Inflammatory macrophage treated with lipopolysaccharide for 1 hour (primary cell): ENCODE results near the gene HBA1.
A peak's percentile ranks its signal among the peaks of the same experiment; 100 is the strongest.
"Not testable (repeated sequence)": the region's sequence is repeated elsewhere in the genome, so short reads cannot be mapped to it uniquely, and the experiment has no call there.

ENCODE experiments used
- DNase-seq, 2 donors: peaks; one replicate each; pipeline ENCODE4 v3.0.0-alpha.2; 2020 to 2022

The HBA1 gene

DNA sequence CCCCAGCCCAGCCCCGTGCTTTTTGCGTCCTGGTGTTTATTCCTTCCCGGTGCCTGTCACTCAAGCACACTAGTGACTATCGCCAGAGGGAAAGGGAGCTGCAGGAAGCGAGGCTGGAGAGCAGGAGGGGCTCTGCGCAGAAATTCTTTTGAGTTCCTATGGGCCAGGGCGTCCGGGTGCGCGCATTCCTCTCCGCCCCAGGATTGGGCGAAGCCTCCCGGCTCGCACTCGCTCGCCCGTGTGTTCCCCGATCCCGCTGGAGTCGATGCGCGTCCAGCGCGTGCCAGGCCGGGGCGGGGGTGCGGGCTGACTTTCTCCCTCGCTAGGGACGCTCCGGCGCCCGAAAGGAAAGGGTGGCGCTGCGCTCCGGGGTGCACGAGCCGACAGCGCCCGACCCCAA lies 474 bp upstream of the HBA1 start:
- not testable (repeated sequence) for DNase-seq

DNA sequence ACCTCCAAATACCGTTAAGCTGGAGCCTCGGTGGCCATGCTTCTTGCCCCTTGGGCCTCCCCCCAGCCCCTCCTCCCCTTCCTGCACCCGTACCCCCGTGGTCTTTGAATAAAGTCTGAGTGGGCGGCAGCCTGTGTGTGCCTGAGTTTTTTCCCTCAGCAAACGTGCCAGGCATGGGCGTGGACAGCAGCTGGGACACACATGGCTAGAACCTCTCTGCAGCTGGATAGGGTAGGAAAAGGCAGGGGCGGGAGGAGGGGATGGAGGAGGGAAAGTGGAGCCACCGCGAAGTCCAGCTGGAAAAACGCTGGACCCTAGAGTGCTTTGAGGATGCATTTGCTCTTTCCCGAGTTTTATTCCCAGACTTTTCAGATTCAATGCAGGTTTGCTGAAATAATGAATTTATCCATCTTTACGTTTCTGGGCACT lies 928 bp downstream of the HBA1 start:
- no peak for DNase-seq

DNA sequence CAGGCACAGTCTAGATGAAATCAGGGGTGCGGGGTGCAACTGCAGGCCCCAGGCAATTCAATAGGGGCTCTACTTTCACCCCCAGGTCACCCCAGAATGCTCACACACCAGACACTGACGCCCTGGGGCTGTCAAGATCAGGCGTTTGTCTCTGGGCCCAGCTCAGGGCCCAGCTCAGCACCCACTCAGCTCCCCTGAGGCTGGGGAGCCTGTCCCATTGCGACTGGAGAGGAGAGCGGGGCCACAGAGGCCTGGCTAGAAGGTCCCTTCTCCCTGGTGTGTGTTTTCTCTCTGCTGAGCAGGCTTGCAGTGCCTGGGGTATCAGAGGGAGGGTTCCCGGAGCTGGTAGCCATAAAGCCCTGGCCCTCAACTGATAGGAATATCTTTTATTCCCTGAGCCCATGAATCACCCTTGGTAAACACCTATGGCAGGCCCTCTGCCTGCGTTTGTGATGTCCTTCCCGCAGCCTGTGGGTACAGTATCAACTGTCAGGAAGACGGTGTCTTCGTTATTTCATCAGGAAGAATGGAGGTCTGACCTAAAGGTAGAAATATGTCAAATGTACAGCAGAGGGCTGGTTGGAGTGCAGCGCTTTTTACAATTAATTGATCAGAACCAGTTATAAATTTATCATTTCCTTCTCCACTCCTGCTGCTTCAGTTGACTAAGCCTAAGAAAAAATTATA lies 1.6 kb downstream of the HBA1 start:
- no peak for DNase-seq

DNA sequence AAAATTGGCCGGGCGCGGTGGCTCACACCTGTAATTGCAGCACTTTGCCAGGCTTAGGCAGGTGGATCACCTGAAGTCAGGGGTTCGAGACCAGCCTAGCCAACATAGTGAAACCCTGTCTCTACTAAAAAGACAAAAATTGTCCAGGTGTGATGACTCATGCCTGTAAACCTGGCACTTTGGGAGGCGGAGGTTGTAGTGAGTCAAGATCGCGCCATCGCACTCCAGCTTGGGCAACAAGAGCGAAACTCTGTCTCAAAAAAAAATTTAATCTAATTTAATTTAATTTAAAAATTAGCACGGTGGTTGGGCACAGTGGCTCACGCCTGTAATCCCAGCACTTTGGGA lies 2.2 kb downstream of the HBA1 start:
- no peak for DNase-seq

DNA sequence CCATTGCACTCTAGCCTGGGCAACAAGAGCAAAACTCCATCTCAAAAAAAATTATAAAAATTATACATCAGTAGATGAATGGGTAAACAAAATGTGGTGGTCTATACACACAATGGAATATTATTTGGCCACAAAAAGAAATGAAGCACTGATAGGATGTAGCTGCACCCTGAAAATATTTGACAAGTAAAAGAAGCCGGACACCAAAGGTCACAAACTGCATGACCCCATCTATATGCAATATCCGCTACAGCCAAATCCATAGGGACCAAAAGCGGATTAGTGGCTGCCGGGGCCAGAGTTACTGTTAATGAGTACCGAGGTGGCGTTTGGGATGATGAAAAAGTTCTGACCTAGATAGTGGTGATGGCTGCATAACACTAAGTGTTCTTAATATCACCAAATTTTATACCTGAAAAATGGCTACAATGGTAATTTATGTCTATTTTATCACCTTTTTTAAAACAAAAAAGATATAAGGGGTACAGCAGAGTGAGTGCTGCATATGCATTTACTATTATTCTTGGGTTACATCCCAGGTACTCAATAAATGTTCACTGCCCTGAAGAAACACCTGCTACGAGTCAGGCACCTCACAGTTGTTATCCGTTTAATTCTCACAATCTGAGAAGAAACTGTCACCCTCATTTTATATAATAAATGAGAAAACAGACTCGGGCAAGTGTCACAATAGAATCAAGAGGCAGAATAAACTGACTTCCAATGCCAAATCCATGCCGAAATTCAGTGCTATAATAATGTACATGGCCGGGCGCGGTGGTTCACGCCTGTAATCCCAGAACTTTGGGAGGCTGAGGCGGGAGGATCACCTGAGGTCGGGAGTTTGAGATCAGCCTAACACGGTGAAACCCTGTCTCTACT lies 3.0 kb downstream of the HBA1 start:
- no peak for DNase-seq

DNA sequence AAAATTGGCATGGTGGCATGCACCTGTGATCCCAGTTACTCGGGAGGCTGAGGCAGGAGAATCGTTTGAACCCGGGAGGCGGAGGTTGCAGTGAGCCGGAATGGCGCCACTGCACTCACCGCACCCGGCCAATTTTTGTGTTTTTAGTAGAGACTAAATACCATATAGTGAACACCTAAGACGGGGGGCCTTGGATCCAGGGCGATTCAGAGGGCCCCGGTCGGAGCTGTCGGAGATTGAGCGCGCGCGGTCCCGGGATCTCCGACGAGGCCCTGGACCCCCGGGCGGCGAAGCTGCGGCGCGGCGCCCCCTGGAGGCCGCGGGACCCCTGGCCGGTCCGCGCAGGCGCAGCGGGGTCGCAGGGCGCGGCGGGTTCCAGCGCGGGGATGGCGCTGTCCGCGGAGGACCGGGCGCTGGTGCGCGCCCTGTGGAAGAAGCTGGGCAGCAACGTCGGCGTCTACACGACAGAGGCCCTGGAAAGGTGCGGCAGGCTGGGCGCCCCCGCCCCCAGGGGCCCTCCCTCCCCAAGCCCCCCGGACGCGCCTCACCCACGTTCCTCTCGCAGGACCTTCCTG lies 3.7 kb downstream of the HBA1 start, which contains the start of gene HBQ1:
Gene HBQ1, plus strand, starts transcription at position 359 of the 575 bp plus-strand sequence. Its CDS starts 28 bp downstream, at position 387.
- DNase-seq, result peak in 1 of 2 donors; percentile 5

DNA sequence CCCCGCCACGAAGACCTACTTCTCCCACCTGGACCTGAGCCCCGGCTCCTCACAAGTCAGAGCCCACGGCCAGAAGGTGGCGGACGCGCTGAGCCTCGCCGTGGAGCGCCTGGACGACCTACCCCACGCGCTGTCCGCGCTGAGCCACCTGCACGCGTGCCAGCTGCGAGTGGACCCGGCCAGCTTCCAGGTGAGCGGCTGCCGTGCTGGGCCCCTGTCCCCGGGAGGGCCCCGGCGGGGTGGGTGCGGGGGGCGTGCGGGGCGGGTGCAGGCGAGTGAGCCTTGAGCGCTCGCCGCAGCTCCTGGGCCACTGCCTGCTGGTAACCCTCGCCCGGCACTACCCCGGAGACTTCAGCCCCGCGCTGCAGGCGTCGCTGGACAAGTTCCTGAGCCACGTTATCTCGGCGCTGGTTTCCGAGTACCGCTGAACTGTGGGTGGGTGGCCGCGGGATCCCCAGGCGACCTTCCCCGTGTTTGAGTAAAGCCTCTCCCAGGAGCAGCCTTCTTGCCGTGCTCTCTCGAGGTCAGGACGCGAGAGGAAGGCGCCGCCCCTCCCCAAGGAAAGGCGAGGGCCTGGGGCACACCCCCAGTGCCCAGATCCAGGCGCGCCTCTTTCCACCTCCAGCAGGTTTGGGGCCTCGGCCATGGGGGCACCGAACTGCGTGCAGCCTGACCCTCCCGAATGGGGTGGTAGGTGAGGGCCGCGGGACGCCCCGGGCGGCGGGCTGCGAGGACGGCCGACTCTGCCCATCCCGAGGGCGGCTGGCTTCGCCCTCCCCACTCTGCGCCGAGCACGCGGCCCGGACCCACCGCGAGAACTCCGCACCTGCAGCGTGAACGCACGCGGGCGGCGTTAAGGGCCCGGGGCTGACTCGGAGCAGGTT lies 4.4 kb downstream of the HBA1 start:
- DNase-seq, result peak in 1 of 2 donors; percentile 9

DNA sequence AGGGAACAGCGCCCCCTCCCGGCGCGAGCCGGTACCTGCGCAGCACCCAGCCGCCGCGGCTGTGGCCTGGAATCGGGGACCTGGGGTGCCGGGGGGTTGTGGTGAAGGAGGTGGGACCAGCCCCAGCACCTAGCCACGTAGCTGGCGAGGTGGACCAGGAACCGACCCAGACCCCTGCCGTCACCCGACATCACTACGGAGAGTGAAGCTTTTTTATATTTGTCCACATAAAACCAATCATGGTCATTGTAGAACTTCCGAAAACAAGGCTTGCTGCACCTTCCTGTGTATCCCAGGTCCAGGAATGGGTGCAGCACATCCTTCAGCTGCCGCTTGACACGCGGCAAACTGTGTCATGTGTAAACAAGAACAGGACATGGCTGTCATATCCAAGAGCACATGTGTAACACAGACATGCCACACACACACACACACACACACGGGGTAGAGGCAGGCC lies 5.1 kb downstream of the HBA1 start:
- DNase-seq, result peak in 1 of 2 donors; percentile 76

DNA sequence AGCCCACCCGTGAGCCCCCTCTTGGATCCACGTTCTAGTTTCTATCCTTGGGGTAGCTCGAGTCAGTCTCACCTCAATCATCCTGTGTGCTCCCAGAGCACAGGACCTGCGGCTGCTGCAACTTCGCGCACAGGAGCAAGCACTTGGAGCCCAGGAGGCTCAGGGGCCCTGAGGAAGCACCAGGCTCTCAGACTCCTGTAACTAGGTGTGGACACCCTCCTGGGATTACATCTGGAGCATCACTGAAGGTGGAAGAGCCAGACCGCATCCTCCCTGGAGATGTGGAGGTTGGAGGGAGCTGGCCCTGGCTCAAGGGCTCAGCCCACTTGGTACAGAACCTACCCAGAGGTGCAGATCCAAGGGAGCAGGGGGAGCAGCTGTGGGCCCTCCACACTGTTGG lies 6.5 kb downstream of the HBA1 start:
- no peak for DNase-seq

DNA sequence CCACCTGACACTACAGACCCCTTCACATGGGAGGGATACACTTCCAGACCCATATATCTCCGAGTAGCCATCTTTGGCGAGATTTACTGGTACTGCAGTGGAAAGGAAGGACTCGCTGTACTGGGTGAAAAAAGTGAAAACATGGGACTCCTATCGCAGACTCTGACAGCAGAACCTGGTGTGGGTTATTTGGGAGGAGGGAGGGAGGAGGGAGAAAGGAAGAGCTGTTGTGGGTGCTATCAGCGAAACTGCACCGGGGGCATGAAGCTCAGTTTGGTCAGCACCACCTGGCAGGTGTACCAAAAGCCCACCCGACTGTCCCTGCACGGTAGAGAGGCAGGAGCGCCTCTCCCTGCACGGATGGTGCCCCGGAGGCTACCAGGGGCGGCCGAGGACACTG lies 8.7 kb downstream of the HBA1 start:
- DNase-seq, result no peak

DNA sequence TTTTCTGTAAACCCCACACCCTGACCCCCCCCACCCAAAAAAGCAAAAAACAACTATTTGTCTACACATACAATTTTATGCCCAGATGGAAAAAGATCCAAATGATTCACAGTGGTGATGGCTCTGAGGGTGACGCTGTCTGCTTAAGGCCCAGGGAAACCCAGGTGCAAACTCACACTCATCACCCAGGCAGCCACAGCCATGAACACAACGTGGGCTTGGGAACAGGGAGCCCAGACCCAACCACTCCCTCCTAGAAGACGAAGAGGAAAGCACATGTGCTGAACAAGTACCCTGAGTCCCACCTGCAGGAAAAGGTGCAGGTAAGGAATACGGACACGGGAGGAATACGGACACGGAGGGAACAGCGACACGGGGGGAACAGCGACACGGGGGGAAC lies 9.2 kb downstream of the HBA1 start:
- no peak for DNase-seq

DNA sequence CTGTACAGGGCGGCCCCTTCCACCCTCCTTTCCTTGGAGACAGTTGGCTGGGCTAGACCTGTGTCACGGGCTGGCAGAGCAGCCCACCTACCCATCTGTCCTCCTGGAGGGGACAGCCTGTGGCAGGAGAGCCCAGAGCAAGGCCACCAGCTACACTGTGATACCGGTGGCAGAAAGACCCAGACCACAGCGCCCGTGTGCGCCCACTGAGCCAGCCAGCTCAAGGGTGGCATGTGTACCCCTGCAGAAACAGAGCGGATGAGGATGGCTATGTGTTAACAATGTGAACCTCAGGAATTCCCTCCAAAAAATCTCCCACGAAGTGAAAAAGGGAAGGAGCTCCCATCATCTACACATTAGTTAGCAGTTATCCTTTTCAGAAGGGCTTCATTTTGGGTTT lies 10.8 kb downstream of the HBA1 start:
- DNase-seq, result no peak

DNA sequence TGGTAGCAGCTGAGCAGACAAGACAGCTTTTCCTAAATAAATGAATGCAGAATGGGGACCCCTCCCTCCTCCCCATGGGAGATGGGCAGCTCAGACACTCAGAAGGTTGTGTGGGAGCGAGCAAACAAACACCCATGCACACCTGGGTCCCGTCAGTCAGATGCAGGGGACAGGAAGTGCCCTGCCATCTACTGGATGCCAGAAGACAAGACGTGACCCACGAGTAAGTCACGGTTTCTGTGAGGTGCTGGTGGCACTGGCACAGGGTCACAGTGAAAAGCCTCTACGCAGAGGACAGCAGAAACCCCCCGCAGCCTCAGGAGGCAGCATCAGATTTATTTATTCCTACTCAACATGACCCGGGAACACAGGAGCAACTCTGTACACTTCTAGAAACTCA lies 12.2 kb downstream of the HBA1 start:
- DNase-seq, result no peak

DNA sequence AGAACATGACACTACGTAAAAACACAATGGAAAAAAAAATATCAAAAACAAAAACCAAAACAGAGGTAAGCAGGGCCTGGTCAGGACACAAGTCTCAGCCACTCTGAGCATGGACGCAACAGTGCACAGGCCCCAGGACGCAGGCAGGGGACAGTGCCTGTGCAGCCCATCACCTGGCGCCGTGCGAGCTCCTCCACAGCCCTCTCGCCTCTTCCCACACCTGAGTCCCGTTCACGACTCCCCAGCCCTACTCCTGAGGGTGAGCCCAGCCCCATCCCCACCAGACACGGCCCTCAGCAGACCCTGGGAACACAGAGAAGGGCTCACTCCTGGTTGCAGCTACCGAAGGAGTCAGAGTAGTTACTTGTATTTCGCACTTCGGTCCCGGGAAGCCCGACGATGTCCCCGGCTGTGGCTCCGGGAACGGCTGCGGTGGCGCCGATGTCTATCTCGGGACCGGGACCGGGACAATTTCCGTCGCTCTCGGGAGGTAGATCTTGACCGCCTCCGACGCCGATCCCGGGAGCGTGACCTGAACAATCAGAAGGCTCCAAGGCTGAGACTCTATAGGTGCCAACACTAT lies 13.2 kb downstream of the HBA1 start:
- DNase-seq, result no peak

DNA sequence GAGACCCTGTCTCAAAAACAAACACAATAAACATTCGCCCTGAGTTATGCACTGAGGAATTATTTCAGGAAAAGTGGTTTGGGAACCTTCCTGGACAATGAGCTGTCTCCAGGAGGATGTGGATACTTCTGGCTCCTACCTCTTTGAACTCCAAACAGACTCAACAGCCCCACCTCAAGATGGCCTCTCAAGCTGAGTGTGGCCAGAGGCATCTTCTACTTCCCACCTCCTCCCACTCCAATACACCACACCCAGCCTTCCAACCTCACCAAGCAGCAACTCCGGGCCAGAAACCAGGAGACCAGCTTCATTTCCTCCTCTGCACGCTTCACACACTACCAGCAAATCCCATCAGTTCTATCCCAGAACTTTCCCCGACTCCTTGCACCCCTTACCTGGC lies 15.4 kb downstream of the HBA1 start:
- DNase-seq, result no peak

DNA sequence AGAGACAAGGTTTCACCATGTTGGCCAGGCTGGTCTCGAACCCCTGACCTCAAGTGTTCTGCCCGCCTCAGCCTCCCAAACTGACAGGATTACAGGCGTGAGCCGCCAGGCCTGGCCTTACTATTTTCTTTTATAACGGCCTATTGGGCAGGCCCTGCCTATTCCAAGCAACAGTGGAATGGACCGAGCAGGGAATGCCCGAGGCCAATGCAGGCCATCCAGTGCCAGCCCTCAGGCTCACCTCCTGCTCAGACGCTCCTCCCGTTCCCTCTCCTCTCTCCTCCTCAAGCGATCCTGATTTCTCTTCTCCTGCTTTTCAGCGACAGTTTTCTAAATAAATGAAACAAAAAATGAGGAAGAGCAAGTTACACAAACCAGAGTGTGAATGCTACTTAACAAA lies 16.2 kb downstream of the HBA1 start:
- DNase-seq, result no peak

DNA sequence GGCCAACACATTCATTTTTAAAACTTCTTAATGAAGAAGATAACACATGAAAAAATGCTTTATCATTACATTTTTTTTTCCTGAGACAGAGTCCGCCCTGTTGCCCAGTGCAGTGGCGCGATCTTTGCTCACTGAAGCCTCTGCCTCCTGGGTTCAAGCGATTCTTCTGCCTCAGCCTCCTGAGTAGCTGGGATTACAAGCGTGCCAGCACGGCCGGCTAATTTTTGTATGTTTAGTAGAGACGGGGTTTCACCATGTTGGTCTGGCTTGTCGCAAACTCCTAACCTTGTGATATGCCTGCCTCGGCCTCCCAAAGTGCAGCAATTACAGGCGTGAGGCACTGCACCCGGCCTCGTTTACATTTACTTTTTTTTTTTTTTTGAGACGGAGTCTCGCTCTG lies 17.0 kb downstream of the HBA1 start:
- DNase-seq, result no peak

DNA sequence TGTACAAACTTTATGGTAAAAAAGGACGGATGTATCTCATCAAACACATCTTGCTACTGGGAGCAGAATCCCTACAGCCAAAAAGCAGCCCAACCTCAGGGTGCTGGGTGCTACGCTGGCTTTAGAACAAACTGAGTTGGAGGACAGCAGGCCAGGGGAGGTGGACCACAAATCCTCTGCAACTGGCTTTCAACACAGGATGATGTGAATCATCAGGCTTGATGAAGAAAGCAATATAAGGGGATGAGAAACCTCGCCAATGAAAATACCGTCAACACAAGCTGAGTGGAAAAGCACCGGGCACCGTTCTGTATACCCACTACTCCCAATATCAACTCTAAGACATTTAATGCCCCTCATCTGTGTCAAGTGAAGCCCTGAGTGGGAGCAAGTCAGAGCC lies 18.0 kb downstream of the HBA1 start:
- no peak for DNase-seq

DNA sequence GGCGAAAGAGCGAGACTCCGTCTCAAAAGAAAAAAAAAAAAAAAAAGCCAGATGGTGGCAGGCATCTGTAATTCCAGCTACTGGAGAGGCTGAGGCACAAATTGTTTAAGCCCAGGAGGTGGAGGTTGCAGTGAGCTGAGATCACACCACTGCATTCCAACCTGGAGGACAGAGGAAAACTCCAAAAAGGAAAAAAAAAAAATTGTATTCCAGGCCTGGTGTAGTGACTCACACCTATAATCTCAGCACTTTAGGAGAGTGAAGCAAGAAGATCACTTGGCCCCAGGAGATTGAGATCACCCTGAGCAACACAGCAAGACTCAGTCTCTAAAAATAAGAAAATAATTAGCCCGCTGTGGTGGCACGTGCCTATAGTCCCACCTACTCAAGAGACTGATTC lies 23.9 kb downstream of the HBA1 start:
- DNase-seq, result no peak

DNA sequence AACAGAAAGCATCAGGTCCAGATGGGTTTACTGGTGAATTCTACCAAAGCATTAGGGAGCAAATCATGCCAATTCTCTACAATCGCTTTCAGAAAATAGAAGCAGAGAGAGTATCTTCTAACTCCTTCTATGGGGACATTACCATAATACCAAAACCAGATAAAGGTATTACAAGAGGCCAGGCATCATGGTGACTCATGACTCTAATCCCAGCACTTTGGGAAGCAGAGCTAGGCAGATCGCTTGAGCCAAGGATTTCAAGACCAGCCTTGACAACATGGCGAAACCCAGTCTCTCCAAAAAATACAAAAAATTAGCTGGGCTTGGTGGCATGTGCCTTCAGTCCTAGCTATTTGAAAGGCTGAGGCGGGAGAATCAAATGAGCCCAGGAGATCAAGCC lies 26.8 kb downstream of the HBA1 start:
- DNase-seq, result no peak

DNA sequence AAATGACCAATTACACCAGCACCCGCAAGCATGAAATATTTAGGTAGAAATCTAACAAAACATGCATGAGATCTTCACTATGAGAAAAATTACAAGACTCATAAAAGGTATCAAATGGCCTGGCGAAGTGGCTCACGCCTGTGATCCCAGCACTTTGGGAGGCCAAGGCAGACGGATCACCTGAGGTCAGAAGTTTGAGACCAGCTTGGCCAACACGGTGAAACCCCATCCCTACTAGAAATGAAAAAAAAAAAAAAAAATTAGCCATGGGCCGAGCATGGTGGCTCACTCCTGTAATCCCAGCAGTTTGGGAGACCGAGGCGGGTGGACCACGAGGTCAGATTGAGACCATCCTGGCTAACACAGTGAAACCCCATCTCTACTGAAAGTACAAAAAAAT lies 27.6 kb downstream of the HBA1 start:
- DNase-seq, result not testable (repeated sequence)

DNA sequence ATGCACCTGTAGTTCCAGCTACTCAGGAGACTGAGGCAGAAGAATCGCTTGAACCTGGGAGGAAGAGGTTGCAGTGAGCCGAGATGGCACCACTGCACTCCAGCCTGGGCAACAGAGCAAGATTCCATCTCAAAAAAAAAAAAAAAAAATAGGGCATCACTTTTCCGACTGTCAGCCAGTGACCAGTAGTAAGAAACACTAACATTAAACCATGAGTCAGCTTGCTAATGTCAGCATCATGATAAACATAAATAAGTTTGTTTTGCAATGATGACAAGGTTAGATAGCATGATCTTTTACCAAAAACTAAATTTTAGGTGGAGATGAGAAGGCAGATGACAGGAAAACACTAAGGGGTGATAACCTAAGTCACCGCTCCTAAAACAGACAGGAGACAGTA lies 32.9 kb downstream of the HBA1 start:
- not testable (repeated sequence) for DNase-seq
